Bronchial epithelial cell (primary cell): Measurements from ENCODE around the gene RNF220. TPM values are rescaled to one million over a fixed set of nuclear protein-coding genes. Genes with fewer than 3 reads are reported as not detected.

Experiments
- DNase-seq: peaks from one replicate; pipeline ENCODE4 v3.0.0-alpha.2; 2010; ENCODE audit warnings: low read depth
- FAIRE-seq: peaks from 2 replicates; lab custom pipeline; 2011; peaks lifted over from hg19 to GRCh38; lab: Jason Lieb, UNC
- H3K27me3 ChIP-seq: 2 replicates; pipeline ENCODE4 v1.5.1; 2011; ENCODE audit warnings: low read length; ENCODE audit not compliant: control insufficient read depth, insufficient read depth
- H3K36me3 ChIP-seq: 2 replicates; pipeline ENCODE4 v1.5.1; 2011; ENCODE audit warnings: low read length; ENCODE audit not compliant: control insufficient read depth, insufficient read depth
- H3K4me3 ChIP-seq: 2 replicates; pipeline ENCODE4 v1.5.1; 2011; ENCODE audit warnings: mild to moderate bottlenecking, low read depth, low read length, control low read depth
- total RNA-seq: library from RNA; depleted of rRNA; stranded (reverse); fragments of >200 nt; gene quantifications from 2 replicates; pipeline ENCODE4 v1.2.1, GENCODE V29; 2014
- TF ChIP-seq, protein P1 (sequence below): IDR thresholded peaks from 2 replicates; pipeline ENCODE4 v1.5.1; 2011; ENCODE audit warnings: mild to moderate bottlenecking, moderate library complexity, low read length, control low read depth, inconsistent platforms; ENCODE audit not compliant: insufficient read depth, severe bottlenecking

Gene RNF220
- total RNA-seq, 1 donor from 2014 or later, result 94.5 TPM

GRCh38 chr1:44590475-44590874 is 185.4 kb downstream of the RNF220 start:
- no peak for FAIRE-seq
- no peak overlapping the region for H3K4me3 ChIP-seq
- TF ChIP-seq, protein P1, sequence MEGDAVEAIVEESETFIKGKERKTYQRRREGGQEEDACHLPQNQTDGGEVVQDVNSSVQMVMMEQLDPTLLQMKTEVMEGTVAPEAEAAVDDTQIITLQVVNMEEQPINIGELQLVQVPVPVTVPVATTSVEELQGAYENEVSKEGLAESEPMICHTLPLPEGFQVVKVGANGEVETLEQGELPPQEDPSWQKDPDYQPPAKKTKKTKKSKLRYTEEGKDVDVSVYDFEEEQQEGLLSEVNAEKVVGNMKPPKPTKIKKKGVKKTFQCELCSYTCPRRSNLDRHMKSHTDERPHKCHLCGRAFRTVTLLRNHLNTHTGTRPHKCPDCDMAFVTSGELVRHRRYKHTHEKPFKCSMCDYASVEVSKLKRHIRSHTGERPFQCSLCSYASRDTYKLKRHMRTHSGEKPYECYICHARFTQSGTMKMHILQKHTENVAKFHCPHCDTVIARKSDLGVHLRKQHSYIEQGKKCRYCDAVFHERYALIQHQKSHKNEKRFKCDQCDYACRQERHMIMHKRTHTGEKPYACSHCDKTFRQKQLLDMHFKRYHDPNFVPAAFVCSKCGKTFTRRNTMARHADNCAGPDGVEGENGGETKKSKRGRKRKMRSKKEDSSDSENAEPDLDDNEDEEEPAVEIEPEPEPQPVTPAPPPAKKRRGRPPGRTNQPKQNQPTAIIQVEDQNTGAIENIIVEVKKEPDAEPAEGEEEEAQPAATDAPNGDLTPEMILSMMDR, result no peak
- DNase-seq, result no peak
- no peaks in the 10 kb centered on the region for H3K27me3 ChIP-seq
- H3K36me3 ChIP-seq, result no peaks in the 10 kb centered on the region

- no peak overlapping the region for H3K4me3 ChIP-seq
- H3K27me3 ChIP-seq, result no peaks in the 10 kb centered on the region
- TF ChIP-seq, protein P1, result no peak
- no peaks in the 10 kb centered on the region for H3K36me3 ChIP-seq
- DNase-seq (no peak), FAIRE-seq (no peak)
These were observed 186.3 kb downstream of the RNF220 start for GRCh38 chr1:44591381-44591780.

DNA sequence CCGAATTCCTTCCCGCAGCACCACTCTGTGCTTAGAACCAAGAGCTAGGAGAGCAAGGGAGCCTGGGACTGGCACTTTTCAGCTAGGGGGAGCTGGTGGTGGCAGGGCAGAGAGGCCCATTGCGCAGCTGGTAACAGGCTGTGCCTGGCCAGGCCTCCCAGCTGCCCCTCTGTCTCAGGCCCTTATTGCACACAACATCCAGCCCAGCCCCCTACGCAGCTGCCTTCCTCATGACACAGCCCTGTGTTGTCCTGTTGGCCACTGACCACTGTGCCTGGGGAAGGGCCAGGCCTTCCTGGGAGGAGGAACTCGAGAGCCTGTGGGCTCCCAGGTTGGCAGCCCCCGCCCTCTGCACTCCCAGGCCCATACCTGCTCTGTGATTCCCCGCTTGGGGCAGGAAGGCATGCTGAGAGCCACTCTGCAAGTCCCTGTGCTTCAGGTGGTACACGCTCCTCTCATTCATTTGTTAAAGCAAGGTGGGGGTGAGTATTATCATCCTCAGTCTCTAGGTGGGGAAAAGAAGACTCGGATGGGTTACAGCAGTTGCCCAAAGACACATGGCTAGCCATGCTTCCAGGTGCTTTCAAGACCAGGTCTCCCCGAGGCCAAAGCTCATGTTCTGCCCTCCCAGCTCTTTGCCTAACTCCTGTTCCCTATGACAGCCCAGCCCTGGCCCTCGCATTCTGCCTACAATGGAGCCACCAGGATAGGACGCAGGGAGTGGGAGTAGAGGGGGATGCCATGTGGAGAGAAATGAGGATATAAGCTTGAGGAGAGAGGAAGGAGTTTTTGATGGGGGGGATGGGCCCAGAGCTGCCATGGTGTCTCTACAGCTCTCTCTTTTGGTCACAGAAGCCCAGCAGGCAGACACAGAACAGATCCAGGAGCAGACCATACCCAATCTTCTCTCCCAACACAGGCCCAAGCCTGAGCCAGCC is 187.4 kb downstream of the RNF220 start:
- DNase-seq, result no peak
- Histone ChIP-seq H3K36me3 (no peaks in the 10 kb centered on the region), H3K4me3 (no peak overlapping the region), H3K27me3 (peaks cover 4% of the 10 kb centered on the region)
- TF ChIP-seq, protein P1, result no peak
- peak; percentile 18 for FAIRE-seq

DNA sequence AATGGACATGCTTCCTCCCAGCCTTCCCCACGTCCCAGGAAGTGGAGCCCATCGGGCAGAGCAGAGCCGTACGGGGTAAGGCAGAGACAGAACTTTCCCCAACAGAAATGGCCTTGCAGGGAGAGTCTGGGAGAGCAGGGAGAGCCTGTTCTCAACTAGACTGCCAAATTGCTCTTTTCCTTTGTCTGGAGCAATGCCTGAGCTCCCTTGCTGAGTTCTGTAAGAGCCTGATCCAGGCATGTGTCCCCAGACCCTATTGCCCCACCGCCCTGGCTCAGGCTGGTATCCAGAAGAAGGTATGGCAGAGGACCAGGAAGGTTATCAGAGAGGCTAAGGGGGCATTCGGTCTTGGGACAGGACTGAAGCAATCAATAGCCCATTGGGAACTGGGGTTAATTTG is 189.3 kb downstream of the RNF220 start:
- Histone ChIP-seq H3K36me3 (no peaks in the 10 kb centered on the region), H3K27me3 (peaks cover 10% of the 10 kb centered on the region), H3K4me3 (no peak overlapping the region)
- TF ChIP-seq, protein P1, result no peak
- FAIRE-seq (no peak), DNase-seq (no peak)

GRCh38 chr1:44594871-44595735 is 190.0 kb downstream of the RNF220 start:
- H3K36me3 ChIP-seq, result no peaks in the 10 kb centered on the region
- TF ChIP-seq, protein P1, result peak; percentile 95
- peaks cover 13% of the 10 kb centered on the region for H3K27me3 ChIP-seq
- peak; percentile 25 for DNase-seq
- H3K4me3 ChIP-seq, result no peak overlapping the region
- no peak for FAIRE-seq
